SU-DHL-6 (cell line): ENCODE data around the gene ARHGEF11.

Experiments
- CTCF ChIP-seq: fragments of 200-600 bp; sonication (generic); IDR thresholded peaks from one replicate; pipeline ENCODE4 v1.5.1; 2017; ENCODE audit warnings: antibody characterized with exemption, mild to moderate bottlenecking, low read length, moderate library complexity; ENCODE audit not compliant: insufficient read depth, poor library complexity, severe bottlenecking
- EZH2phosphoT487 ChIP-seq: fragments of 200-600 bp; sonication (generic), shearing (Covaris generic); conservative IDR thresholded peaks from 2 replicates; pipeline ENCODE4 v1.6.1; 2018; ENCODE audit warnings: mild to moderate bottlenecking, antibody characterized with exemption, low read length, moderate library complexity, mixed read lengths

- no peak for TF ChIP-seq CTCF
- TF ChIP-seq EZH2phosphoT487 = no peak
Measured at GRCh38 chr1:157084720-157085119, 39.2 kb upstream of the ARHGEF11 start.
